ENCODE measurements around the gene C1orf87.

Gene C1orf87

DNA sequence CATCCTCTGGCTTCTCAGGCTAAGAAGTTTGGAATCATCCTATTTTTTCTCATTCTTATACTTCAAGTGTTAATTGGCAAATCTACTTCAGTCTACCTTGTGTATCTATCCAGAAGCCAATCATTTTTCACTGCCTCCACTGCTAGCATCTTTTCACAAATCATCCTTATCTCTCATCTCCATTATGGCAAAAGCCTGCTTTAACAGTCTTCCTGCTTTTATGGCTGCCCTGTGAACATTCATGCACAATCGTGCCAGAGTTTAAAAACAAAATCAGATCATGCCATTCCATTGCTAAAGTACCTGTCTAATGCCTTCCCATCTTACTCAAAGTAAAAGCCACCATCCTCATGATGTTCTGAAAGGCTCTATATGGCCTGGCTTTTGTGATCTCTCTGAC is 127.8 kb downstream of the C1orf87 start:
- DNase-seq = no peak
